HL-60 (cell line): ENCODE data around the gene D2HGDH.

Experiments used
- DNase-seq, 2 experiments: peaks; one replicate each; pipeline ENCODE4 v3.0.0-alpha.2; 2010 to 2020; ENCODE audit warnings: low read depth in 1 of 2, low spot score in 1 of 2
- H3K27ac ChIP-seq: fragments of 250-450 bp; sonication (Bioruptor Pico); replicated peaks from 2 replicates; pipeline ENCODE4 v1.5.1; 2020; ENCODE audit warnings: mild to moderate bottlenecking, moderate library complexity
- H3K27me3 ChIP-seq: fragments of 250-450 bp; sonication (Bioruptor Pico); 2 replicates; pipeline ENCODE4 v1.5.1; 2021; ENCODE audit warnings: mild to moderate bottlenecking, moderate library complexity; ENCODE audit not compliant: insufficient read depth, poor library complexity, severe bottlenecking
- H3K4me3 ChIP-seq: replicated peaks from 2 replicates; pipeline ENCODE4 v1.5.1; 2011; ENCODE audit warnings: mild to moderate bottlenecking, control low read depth, low read length; ENCODE audit not compliant: insufficient read depth
- CTCF ChIP-seq: IDR thresholded peaks from one replicate; pipeline ENCODE4 v1.5.1; 2011; ENCODE audit warnings: low read length, control low read depth, inconsistent platforms; ENCODE audit not compliant: insufficient read depth
- GABPA ChIP-seq: IDR thresholded peaks from 2 replicates; pipeline ENCODE4 v1.6.1; 2012; ENCODE audit warnings: low read depth
- POLR2AphosphoS5 ChIP-seq: IDR thresholded peaks from 2 replicates; pipeline ENCODE4 v1.6.1; 2012; ENCODE audit warnings: low read depth
- REST ChIP-seq: IDR thresholded peaks from 2 replicates; pipeline ENCODE4 v1.6.1; 2012; ENCODE audit warnings: low read depth; ENCODE audit not compliant: insufficient replicate concordance
- SPI1 ChIP-seq: IDR thresholded peaks from 2 replicates; pipeline ENCODE4 v1.6.1; 2012; ENCODE audit warnings: low read depth, mild to moderate bottlenecking, borderline replicate concordance

D2HGDH gene

GRCh38 chr2:241728000-241728399, 6.4 kb upstream of the D2HGDH start:
- TF ChIP-seq POLR2AphosphoS5 (no peak), SPI1 (no peak), REST (no peak), GABPA (no peak), CTCF (no peak)
- H3K27me3 ChIP-seq = no peaks in the 10 kb centered on the region
- no peak for DNase-seq
- H3K4me3 ChIP-seq = no peak overlapping the region
- no peak overlapping the region for H3K27ac ChIP-seq

GRCh38 chr2:241728627-241729026, 5.8 kb upstream of the D2HGDH start:
- no peak for TF ChIP-seq GABPA
- TF ChIP-seq CTCF = no peak
- TF ChIP-seq REST = no peak
- no peak for TF ChIP-seq POLR2AphosphoS5
- no peak for TF ChIP-seq SPI1

GRCh38 chr2:241729868-241730267, 4.6 kb upstream of the D2HGDH start:
- Histone ChIP-seq H3K4me3 (no peak overlapping the region), H3K27me3 (no peaks in the 10 kb centered on the region), H3K27ac (peak overlapping the region; percentile 56; the same call in 1 of the 2 replicates)
- TF ChIP-seq SPI1 (no peak), REST (no peak), POLR2AphosphoS5 (no peak), GABPA (no peak), CTCF (no peak)
- DNase-seq = no peak

More at GRCh38 chr2:241728627-241729026, 5.8 kb upstream of the D2HGDH start:
- DNase-seq = no peak
- Histone ChIP-seq H3K27ac (no peak overlapping the region), H3K4me3 (no peak overlapping the region), H3K27me3 (no peaks in the 10 kb centered on the region)
